ENCODE results near the gene GPR107. TPM values are rescaled to one million over a fixed set of nuclear protein-coding genes. Genes with fewer than 3 reads are reported as not detected.
A peak's percentile ranks its signal among the peaks of the same experiment; 100 is the strongest.

GPR107 gene
- total RNA-seq, 1 donor from 2014 or later: 22.3 TPM

- intact Hi-C loops (cut with micrococcal nuclease): no loop called here
- H3K4me1 Mint-ChIP-seq (ENCODE audit: low read depth): no peaks in the 10 kb centered on the region
- no peak overlapping the region for H3K4me3 Mint-ChIP-seq (ENCODE audit: low read depth)
- H3K36me3 Mint-ChIP-seq (ENCODE audit: low read depth): no peaks in the 10 kb centered on the region
- no peaks in the 10 kb centered on the region for H3K27me3 Mint-ChIP-seq (ENCODE audit: low read depth)
- H3K9me3 Mint-ChIP-seq: no peaks in the 10 kb centered on the region
- no peak for DNase-seq (ENCODE audit: low spot score)
- no peak overlapping the region for H3K27ac Mint-ChIP-seq
Measured at GRCh38 chr9:130155647-130156046, 101.9 kb downstream of the GPR107 start.

GRCh38 chr9:130156672-130157071 is 103.0 kb downstream of the GPR107 start:
- Mint-ChIP-seq H3K36me3 (ENCODE audit: low read depth) (no peaks in the 10 kb centered on the region), H3K4me1 (ENCODE audit: low read depth) (no peaks in the 10 kb centered on the region), H3K9me3 (no peaks in the 10 kb centered on the region), H3K27me3 (ENCODE audit: low read depth) (no peaks in the 10 kb centered on the region), H3K27ac (no peak overlapping the region), H3K4me3 (ENCODE audit: low read depth) (no peak overlapping the region)
- DNase-seq (ENCODE audit: low spot score): no peak
- intact Hi-C loops (cut with micrococcal nuclease): no loop called here

- no peaks in the 10 kb centered on the region for H3K9me3 Mint-ChIP-seq
- H3K4me1 Mint-ChIP-seq (ENCODE audit: low read depth): no peaks in the 10 kb centered on the region
- H3K4me3 Mint-ChIP-seq (ENCODE audit: low read depth): no peak overlapping the region
- no peak for DNase-seq (ENCODE audit: low spot score)
- no peak overlapping the region for H3K27ac Mint-ChIP-seq
- intact Hi-C loops (cut with micrococcal nuclease): no loop called here
- H3K27me3 Mint-ChIP-seq (ENCODE audit: low read depth): no peaks in the 10 kb centered on the region
- no peaks in the 10 kb centered on the region for H3K36me3 Mint-ChIP-seq (ENCODE audit: low read depth)
Measured at GRCh38 chr9:130157079-130157478, 103.4 kb downstream of the GPR107 start.

GRCh38 chr9:130158001-130158400 is 104.3 kb downstream of the GPR107 start:
- Mint-ChIP-seq H3K27ac (no peak overlapping the region), H3K4me1 (ENCODE audit: low read depth) (no peaks in the 10 kb centered on the region), H3K36me3 (ENCODE audit: low read depth) (no peaks in the 10 kb centered on the region), H3K27me3 (ENCODE audit: low read depth) (no peaks in the 10 kb centered on the region), H3K9me3 (no peaks in the 10 kb centered on the region), H3K4me3 (ENCODE audit: low read depth) (no peak overlapping the region)
- intact Hi-C loops (cut with micrococcal nuclease): no loop called here
- DNase-seq (ENCODE audit: low spot score): no peak

DNA sequence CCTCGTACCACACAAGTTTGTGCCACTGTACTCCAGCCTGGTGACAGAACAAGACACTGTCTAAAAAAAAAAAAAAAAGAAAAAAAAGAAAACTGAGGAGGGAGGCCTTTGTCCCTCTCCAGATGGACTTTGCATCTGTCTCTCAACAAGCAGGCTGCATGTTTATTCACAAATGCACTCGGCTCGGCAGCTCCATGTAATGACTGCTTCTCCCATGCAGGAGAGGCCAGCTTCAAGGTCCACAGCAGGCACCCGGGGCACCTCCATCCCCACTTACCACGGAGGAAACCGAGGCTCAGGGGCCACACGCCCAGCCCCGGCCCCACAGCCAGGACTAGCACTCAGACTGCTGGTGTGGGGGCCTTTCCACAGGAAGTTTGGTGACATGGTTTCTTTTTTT is 105.4 kb downstream of the GPR107 start:
- intact Hi-C loops (cut with micrococcal nuclease): no loop called here
- Mint-ChIP-seq H3K4me3 (ENCODE audit: low read depth) (no peak overlapping the region), H3K27ac (no peak overlapping the region), H3K36me3 (ENCODE audit: low read depth) (no peaks in the 10 kb centered on the region), H3K4me1 (ENCODE audit: low read depth) (no peaks in the 10 kb centered on the region), H3K9me3 (no peaks in the 10 kb centered on the region), H3K27me3 (ENCODE audit: low read depth) (no peaks in the 10 kb centered on the region)
- no peak for DNase-seq (ENCODE audit: low spot score)

DNA sequence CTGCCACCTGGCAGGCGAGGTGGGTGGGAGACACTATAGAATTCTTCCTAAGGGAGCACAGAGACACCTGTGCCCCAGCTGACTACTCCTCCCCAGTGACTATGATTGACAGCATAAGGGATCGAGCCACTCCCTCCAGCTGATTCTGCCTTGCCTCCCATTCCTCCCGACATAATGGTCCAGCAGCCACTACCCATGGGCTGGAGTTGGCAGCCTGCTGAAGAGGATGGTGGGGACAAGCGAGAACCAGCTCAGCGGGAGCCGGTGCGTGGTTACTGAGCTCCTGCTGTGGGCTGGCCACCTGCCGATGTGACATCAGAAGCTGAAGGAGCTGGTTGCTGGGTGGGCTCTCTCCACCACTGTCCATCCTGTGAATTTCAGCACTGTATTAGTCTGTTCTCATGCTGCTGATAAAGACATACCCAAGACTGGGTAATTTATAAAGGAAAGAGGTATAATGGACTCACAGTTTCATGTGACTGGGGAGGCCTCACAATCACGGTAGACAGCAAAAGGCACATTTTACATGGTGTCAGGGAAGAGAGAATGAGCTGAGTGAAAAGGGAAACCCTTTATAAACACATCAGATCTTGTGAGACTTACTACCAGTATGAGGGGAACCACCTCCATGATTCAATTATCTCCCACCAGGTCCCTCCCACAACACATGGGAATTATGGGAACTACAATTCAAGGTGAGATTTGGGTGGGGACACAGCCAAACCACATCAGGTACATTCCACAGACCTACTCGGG is 106.4 kb downstream of the GPR107 start:
- Mint-ChIP-seq H3K27ac (no peak overlapping the region), H3K36me3 (ENCODE audit: low read depth) (no peaks in the 10 kb centered on the region), H3K4me3 (ENCODE audit: low read depth) (no peak overlapping the region), H3K4me1 (ENCODE audit: low read depth) (no peaks in the 10 kb centered on the region), H3K27me3 (ENCODE audit: low read depth) (no peaks in the 10 kb centered on the region), H3K9me3 (no peaks in the 10 kb centered on the region)
- no peak for DNase-seq (ENCODE audit: low spot score)
- intact Hi-C loops (cut with micrococcal nuclease): loop anchor here (10.0 kb wide), 1 partner anchor 55 kb away; no protein-coding TSS in a partner anchor

DNA sequence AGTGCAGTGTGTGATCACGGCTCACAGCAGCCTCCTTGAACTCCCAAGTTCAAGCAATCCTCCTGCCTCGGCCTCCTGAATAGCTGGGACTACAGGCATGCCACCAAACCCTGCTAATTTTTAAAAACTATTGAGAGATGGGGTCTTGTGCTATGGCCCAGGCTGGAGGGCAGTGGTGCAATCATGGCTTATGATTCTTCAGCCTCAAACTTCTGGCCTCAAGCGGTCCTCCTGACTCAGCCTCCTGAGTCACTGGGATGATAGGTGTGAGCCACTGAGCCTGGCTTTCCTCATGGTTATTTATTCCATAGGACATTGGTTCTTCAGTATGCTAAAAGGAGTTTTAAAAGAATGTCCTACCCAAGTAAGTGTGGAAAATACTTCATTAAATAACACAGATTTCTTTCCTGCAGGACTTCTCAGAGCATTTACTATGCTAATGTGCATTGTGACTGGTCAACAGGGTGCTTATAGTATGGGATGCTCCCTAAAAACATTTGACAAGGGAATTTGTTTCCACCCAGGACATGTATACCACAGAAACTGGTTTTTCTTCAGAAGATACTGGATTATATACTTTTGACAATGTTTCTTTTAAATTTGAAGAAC is 107.3 kb downstream of the GPR107 start:
- no peak for DNase-seq (ENCODE audit: low spot score)
- no peaks in the 10 kb centered on the region for H3K27me3 Mint-ChIP-seq (ENCODE audit: low read depth)
- no peaks in the 10 kb centered on the region for H3K9me3 Mint-ChIP-seq
- no peak overlapping the region for H3K4me3 Mint-ChIP-seq (ENCODE audit: low read depth)
- H3K36me3 Mint-ChIP-seq (ENCODE audit: low read depth): no peaks in the 10 kb centered on the region
- intact Hi-C loops (cut with micrococcal nuclease): loop anchor here (10.0 kb wide), 1 partner anchor 56 kb away; no protein-coding TSS in a partner anchor
- no peaks in the 10 kb centered on the region for H3K4me1 Mint-ChIP-seq (ENCODE audit: low read depth)
- H3K27ac Mint-ChIP-seq: no peak overlapping the region

GRCh38 chr9:130165579-130165978 is 111.9 kb downstream of the GPR107 start:
- no peaks in the 10 kb centered on the region for H3K36me3 Mint-ChIP-seq (ENCODE audit: low read depth)
- no peaks in the 10 kb centered on the region for H3K9me3 Mint-ChIP-seq
- intact Hi-C loops (cut with micrococcal nuclease): loop anchor here (10.0 kb wide), 1 partner anchor 61 kb away; no protein-coding TSS in a partner anchor
- H3K4me3 Mint-ChIP-seq (ENCODE audit: low read depth): no peak overlapping the region
- no peak for DNase-seq (ENCODE audit: low spot score)
- no peak overlapping the region for H3K27ac Mint-ChIP-seq
- peaks cover 17% of the 10 kb centered on the region for H3K27me3 Mint-ChIP-seq (ENCODE audit: low read depth)
- H3K4me1 Mint-ChIP-seq (ENCODE audit: low read depth): peaks cover 7% of the 10 kb centered on the region

DNA sequence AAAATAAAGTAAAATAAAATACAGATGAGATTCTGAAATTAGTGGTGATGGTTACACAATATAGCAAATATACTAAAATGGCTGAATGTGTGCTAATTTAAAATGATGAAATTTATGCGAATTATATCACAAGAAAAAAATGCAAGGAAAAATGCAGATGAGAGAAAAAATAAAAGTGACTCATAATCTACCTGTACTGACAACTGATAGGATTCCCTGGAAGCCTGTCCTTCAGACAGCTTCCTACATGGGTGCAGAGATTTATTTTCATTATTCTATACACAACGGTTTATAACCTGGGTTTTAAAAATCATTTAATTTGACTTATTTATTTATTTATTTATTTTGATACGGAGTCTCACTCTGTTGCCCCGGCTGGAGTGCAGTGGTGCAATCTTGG is 112.7 kb downstream of the GPR107 start:
- intact Hi-C loops (cut with micrococcal nuclease): loop anchor here (2.0 to 10.0 kb wide), 2 partner anchors 38 to 62 kb away; no protein-coding TSS in a partner anchor

DNA sequence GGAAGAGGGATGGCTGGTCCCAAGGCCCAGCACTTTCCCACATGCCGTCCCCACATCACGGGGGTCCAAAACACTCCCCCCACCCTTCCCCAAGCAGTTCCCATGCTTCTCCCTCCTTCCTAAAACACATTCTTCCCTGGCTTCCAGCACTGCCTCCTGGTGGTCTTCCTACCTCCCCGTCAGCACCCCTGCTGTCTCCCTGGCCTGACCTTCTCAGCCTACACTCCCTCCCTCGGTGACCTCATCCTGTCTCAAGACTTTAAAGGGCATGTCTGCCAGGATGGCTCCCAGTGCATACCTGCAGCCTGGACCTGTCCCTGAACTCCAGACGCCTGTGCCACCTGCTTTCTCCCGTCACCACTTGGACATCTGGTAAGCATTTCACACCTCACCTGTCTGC is 114.2 kb downstream of the GPR107 start:
- Mint-ChIP-seq H3K27me3 (ENCODE audit: low read depth) (peaks cover 24% of the 10 kb centered on the region), H3K4me1 (ENCODE audit: low read depth) (peaks cover 7% of the 10 kb centered on the region), H3K36me3 (ENCODE audit: low read depth) (no peaks in the 10 kb centered on the region), H3K9me3 (no peaks in the 10 kb centered on the region), H3K27ac (no peak overlapping the region), H3K4me3 (ENCODE audit: low read depth) (no peak overlapping the region)
- intact Hi-C loops (cut with micrococcal nuclease): loop anchor here (2.0 to 10.0 kb wide), 2 partner anchors 39 to 63 kb away; no protein-coding TSS in a partner anchor
- DNase-seq (ENCODE audit: low spot score): no peak

More for the DNA sequence above, 112.7 kb downstream of the GPR107 start:
- Mint-ChIP-seq H3K27me3 (ENCODE audit: low read depth) (peaks cover 24% of the 10 kb centered on the region), H3K9me3 (no peaks in the 10 kb centered on the region), H3K4me1 (ENCODE audit: low read depth) (peaks cover 7% of the 10 kb centered on the region), H3K4me3 (ENCODE audit: low read depth) (no peak overlapping the region), H3K36me3 (ENCODE audit: low read depth) (no peaks in the 10 kb centered on the region), H3K27ac (no peak overlapping the region)
- no peak for DNase-seq (ENCODE audit: low spot score)

GRCh38 chr9:130171226-130172148 is 117.8 kb downstream of the GPR107 start:
- peaks cover 34% of the 10 kb centered on the region for H3K27me3 Mint-ChIP-seq (ENCODE audit: low read depth)
- no peak for DNase-seq (ENCODE audit: low spot score)
- no peak overlapping the region for H3K27ac Mint-ChIP-seq
- peaks cover 7% of the 10 kb centered on the region for H3K4me1 Mint-ChIP-seq (ENCODE audit: low read depth)
- H3K9me3 Mint-ChIP-seq: no peaks in the 10 kb centered on the region
- intact Hi-C loops (cut with micrococcal nuclease): no loop called here
- no peaks in the 10 kb centered on the region for H3K36me3 Mint-ChIP-seq (ENCODE audit: low read depth)
- H3K4me3 Mint-ChIP-seq (ENCODE audit: low read depth): peak overlapping the region; percentile 49

- H3K27ac Mint-ChIP-seq: no peak within 1 kb of the TSS
Measured at GRCh38 chr9:130172161-130172857, 118.6 kb downstream of the GPR107 start, which contains the start of gene NCS1. TSS of gene NCS1 (plus strand) at chr9:130172404. CDS start at chr9:130172664, 260 bp downstream.

More at GRCh38 chr9:130172161-130172857, 118.6 kb downstream of the GPR107 start, which contains the start of gene NCS1:
- Mint-ChIP-seq H3K27me3 (ENCODE audit: low read depth) (peaks cover 31% of the 10 kb centered on the region), H3K4me1 (ENCODE audit: low read depth) (peaks cover 3% of the 10 kb centered on the region), H3K4me3 (ENCODE audit: low read depth) (peak within 1 kb of the TSS; percentile 77), H3K9me3 (no peaks in the 10 kb centered on the region), H3K36me3 (ENCODE audit: low read depth) (no peaks in the 10 kb centered on the region)
- intact Hi-C loops (cut with micrococcal nuclease): no loop called here
- no peak for DNase-seq (ENCODE audit: low spot score)
